ENCODE measurements around the gene ZPR1.

ZPR1 gene

DNA sequence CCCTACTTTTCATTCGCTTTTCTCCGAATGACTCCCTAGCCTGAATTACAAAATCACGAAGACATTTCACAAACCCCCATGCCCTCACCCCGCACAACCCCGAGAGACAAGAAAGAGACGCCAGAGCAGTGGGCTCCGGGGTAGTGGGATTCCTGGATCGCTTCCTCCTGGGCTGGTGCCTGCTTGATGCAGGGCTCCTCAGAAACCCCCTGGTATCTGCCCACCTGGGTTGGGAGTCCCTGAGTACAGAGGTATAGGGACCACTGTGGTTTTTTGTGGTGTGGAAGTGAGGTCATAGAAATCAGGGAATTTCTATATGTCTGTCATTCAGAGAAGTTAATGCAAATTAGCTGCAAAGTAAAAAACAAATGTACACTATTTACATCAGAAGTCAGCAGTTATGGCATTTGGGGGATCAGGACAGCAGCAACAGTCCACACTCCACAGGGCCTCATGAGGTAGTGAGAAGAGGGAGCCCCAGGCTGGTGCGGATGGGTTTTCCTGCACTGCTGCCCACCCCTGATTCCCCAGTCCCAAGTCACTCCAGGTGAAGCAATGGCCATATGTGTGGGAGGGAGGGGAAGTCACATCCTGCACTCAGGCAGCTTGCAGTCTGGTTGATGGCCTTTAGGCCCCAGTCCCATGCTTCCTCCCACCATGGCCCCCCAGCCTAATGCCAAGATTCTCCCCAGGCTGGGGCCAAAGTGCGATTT is 54.6 kb downstream of the ZPR1 start:
- no peak overlapping the region for H3K4me3 ChIP-seq (replicated peaks in 1 of 2; ENCODE audit: low read depth in 2 of 2, low read length in 2 of 2)
- TF ChIP-seq, protein P1, sequence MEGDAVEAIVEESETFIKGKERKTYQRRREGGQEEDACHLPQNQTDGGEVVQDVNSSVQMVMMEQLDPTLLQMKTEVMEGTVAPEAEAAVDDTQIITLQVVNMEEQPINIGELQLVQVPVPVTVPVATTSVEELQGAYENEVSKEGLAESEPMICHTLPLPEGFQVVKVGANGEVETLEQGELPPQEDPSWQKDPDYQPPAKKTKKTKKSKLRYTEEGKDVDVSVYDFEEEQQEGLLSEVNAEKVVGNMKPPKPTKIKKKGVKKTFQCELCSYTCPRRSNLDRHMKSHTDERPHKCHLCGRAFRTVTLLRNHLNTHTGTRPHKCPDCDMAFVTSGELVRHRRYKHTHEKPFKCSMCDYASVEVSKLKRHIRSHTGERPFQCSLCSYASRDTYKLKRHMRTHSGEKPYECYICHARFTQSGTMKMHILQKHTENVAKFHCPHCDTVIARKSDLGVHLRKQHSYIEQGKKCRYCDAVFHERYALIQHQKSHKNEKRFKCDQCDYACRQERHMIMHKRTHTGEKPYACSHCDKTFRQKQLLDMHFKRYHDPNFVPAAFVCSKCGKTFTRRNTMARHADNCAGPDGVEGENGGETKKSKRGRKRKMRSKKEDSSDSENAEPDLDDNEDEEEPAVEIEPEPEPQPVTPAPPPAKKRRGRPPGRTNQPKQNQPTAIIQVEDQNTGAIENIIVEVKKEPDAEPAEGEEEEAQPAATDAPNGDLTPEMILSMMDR (IDR thresholded peaks at IDR 0.05; ENCODE audit: low read depth, low read length): no peak
- DNase-seq (ENCODE audit: low read depth in 2 of 2): no peak

- DNase-seq (ENCODE audit: low read depth in 2 of 2): peak; percentile 78 to 79
- no peak overlapping the region for H3K4me3 ChIP-seq (replicated peaks in 1 of 2; ENCODE audit: low read depth in 2 of 2, low read length in 2 of 2)
- TF ChIP-seq, protein P1 (IDR thresholded peaks at IDR 0.05; ENCODE audit: low read depth, low read length): peak; percentile 95
Observed at GRCh38 chr11:116732271-116733042, 55.4 kb downstream of the ZPR1 start.

- no peak for DNase-seq (ENCODE audit: low read depth in 2 of 2)
- TF ChIP-seq, protein P1 (IDR thresholded peaks at IDR 0.05; ENCODE audit: low read depth, low read length): no peak
- no peak overlapping the region for H3K4me3 ChIP-seq (replicated peaks in 1 of 2; ENCODE audit: low read depth in 2 of 2, low read length in 2 of 2)
Observed at GRCh38 chr11:116731821-116732220, 56.0 kb downstream of the ZPR1 start.

GRCh38 chr11:116731097-116731761 is 56.6 kb downstream of the ZPR1 start:
- no peak overlapping the region for H3K4me3 ChIP-seq (replicated peaks in 1 of 2; ENCODE audit: low read depth in 2 of 2, low read length in 2 of 2)
- TF ChIP-seq, protein P1 (IDR thresholded peaks at IDR 0.05; ENCODE audit: low read depth, low read length): no peak
- peak in 1 of 2 donors; percentile 28 for DNase-seq (ENCODE audit: low read depth in 2 of 2)

- DNase-seq (ENCODE audit: low read depth in 2 of 2): peak in 1 of 2 donors; percentile 40
- no peak overlapping the region for H3K4me3 ChIP-seq (replicated peaks in 1 of 2; ENCODE audit: low read depth in 2 of 2, low read length in 2 of 2)
- TF ChIP-seq, protein P1 (IDR thresholded peaks at IDR 0.05; ENCODE audit: low read depth, low read length): no peak
Observed at GRCh38 chr11:116730601-116731000, 57.2 kb downstream of the ZPR1 start.

- no peak overlapping the region for H3K4me3 ChIP-seq (replicated peaks in 1 of 2; ENCODE audit: low read depth in 2 of 2, low read length in 2 of 2)
- DNase-seq (ENCODE audit: low read depth in 2 of 2): no peak
- TF ChIP-seq, protein P1 (IDR thresholded peaks at IDR 0.05; ENCODE audit: low read depth, low read length): no peak
Observed at GRCh38 chr11:116730241-116730561, 57.6 kb downstream of the ZPR1 start.
